ENCODE results near the gene DNAJC12. TPM values are rescaled to one million over a fixed set of nuclear protein-coding genes. Genes with fewer than 3 reads are reported as not detected.

The DNAJC12 gene
- total and polyA plus RNA-seq, 2 of the 8 experiments (the other 6 are each of a cell fraction or from before 2014, with no cell fraction given): 0.86 to 4.2 TPM

DNA sequence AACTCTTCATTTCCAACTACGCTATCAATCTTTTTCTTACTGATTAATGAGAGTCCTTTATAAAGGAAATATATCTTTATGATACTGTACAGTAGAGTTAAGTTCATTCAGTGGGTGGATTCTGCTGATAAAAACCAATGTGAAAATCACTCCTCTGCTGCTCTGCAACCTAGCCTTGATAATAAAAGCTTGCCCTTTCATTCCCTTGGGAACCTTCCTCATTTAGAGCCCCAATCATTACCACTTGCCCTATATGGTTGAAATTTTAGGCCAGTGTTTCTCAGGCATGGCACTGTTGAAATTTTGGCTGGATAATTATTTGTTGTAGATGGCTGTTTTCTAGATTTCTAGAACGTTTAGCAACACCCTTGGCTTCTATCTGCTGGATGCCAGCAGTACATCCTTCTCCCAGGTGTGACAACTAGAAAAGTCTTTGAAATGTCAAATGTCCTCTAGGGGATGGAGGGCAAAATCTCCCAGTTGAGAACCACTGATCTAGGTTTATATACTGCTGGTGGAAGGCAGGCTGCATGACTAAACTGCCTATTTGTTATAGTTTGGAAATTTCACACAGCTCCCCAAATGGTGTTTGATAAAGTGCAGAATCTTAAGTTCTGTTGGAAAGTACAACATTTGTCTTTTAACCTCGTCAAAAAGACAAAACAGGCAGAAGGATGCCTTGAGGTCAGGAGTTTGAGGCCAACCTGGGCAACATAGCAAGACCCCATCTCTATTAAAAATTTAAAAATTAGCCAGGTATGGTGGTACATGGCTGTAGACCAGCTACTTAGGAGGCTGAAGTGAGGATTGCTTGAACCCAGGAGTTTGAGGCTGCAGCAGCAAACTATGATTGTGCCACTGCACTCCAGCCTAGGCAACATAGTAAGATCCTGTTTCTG, 37.6 kb upstream of the DNAJC12 start:
- Histone ChIP-seq H4K20me1 (replicated peaks in 1 of 2; ENCODE audit: control insufficient read depth in 1 of 2, insufficient read depth in 2 of 2, low read length in 2 of 2) (no peaks in the 10 kb centered on the region), H3K79me1 (ENCODE audit: low read depth, low read length) (no peaks in the 10 kb centered on the region), H3K27me3 (replicated peaks in 1 of 4; ENCODE audit: control insufficient read depth in 3 of 4, extremely low read depth in 1 of 4, insufficient read depth in 3 of 4, low read length in 3 of 4) (no peaks in the 10 kb centered on the region), H3K23me2 (ENCODE audit: low read depth, low read length) (no peaks in the 10 kb centered on the region), H2BK20ac (ENCODE audit: low read length) (no peak overlapping the region), H3K9ac (replicated peaks in 1 of 4; ENCODE audit: extremely low read depth in 1 of 4, low read depth in 3 of 4, low read length in 3 of 4) (no peak overlapping the region), H2AK5ac (ENCODE audit: low read depth, low read length) (no peak overlapping the region), H3K27ac (ENCODE audit: low read depth, low read length) (no peak overlapping the region), H3K79me2 (ENCODE audit: control insufficient read depth in 1 of 2, insufficient read depth in 2 of 2, low read length in 2 of 2) (no peaks in the 10 kb centered on the region), H3K36me3 (ENCODE audit: control insufficient read depth in 2 of 4, insufficient read depth in 4 of 4, low read length in 3 of 4) (no peaks in the 10 kb centered on the region), H4K8ac (ENCODE audit: extremely low read depth, insufficient read depth, low read length) (no peak overlapping the region), H2BK15ac (ENCODE audit: low read length) (no peak overlapping the region), H3K56ac (replicated peaks; ENCODE audit: insufficient read length, low read depth, low read length) (no peak overlapping the region), H2BK5ac (ENCODE audit: low read depth, low read length) (no peak overlapping the region), H2BK120ac (replicated peaks; ENCODE audit: low read depth, low read length) (no peak overlapping the region), H3K9me3 (ENCODE audit: insufficient read depth in 2 of 2, low read depth in 1 of 2, low read length in 1 of 2) (no peaks in the 10 kb centered on the region), H3K4ac (replicated peaks; ENCODE audit: insufficient read length, low read depth, low read length) (no peak overlapping the region), H3K18ac (ENCODE audit: extremely low read depth, low read length) (no peak overlapping the region), H2BK12ac (ENCODE audit: low read depth, low read length) (no peak overlapping the region), H3K23ac (ENCODE audit: insufficient read length) (no peak overlapping the region), H4K91ac (replicated peaks; ENCODE audit: insufficient read length, low read length) (no peak overlapping the region), H3K4me3 (ENCODE audit: extremely low read depth in 1 of 4, insufficient read depth in 2 of 4, low read depth in 3 of 4, low read length in 4 of 4) (no peak overlapping the region), H3K4me2 (ENCODE audit: insufficient read depth in 1 of 2, low read depth in 2 of 2, low read length in 2 of 2) (no peak overlapping the region), H3K4me1 (replicated peaks in 1 of 4; ENCODE audit: control insufficient read depth in 3 of 4, insufficient read depth in 4 of 4, low read length in 3 of 4) (no peaks in the 10 kb centered on the region), H4K5ac (ENCODE audit: insufficient read length, low read depth, low read length) (no peak overlapping the region), H3K14ac (ENCODE audit: insufficient read length) (no peak overlapping the region), H2AFZ (ENCODE audit: low read length) (no peak overlapping the region)
- ChIA-PET CTCF (ENCODE audit: partially characterized antibody) (interaction anchor here (0.9 to 1.1 kb wide), 2 partner anchors 10 to 20 kb away, joined by 4 read pairs; no protein-coding TSS in a partner anchor), POLR2A (ENCODE audit: partially characterized antibody) (interaction anchor here (0.6 to 1.6 kb wide), 7 partner anchors 10 to 60 kb away, joined by 3 to 4 read pairs (median 4); no protein-coding TSS in a partner anchor)
- FAIRE-seq (no peak), DNase-seq (ENCODE audit: low read depth in 1 of 2, low spot score in 2 of 2) (no peak)
- 87% methylated on average over 3 of the region's 3 CpGs; no CpG with 5 or more reads in 1 of the 2 experiments for WGBS, 2 experiments (ENCODE audit: extremely low coverage in 1 of 2, insufficient coverage in 1 of 2, insufficient read length in 1 of 2, insufficient replicate concordance in 2 of 2, low coverage in 1 of 2, low lambda C conversion rate in 2 of 2, missing lambda C conversion rate in 1 of 2)
- no peak for TF ChIP-seq FOSL1 (IDR thresholded peaks at IDR 0.05; ENCODE audit: insufficient read depth, low read depth, low read length)
- no peak for TF ChIP-seq HDAC6 (IDR thresholded peaks at IDR 0.05; ENCODE audit: low read depth, low read length)
